H4 (cell line): ENCODE data around the gene SSR1. TPM values are rescaled to one million over a fixed set of nuclear protein-coding genes. Genes with fewer than 3 reads are reported as not detected.
A peak's percentile ranks its signal among the peaks of the same experiment; 100 is the strongest.
"Not testable (repeated sequence)": the region's sequence is repeated elsewhere in the genome, so short reads cannot be mapped to it uniquely, and the experiment has no call there.

Experiments
- DNase-seq: peaks from one replicate; pipeline ENCODE4 v3.0.0-alpha.2; 2015; ENCODE audit warnings: low spot score
- total RNA-seq: library from RNA; depleted of rRNA; stranded (reverse); fragments of >200 nt; shearing (Covaris generic); gene quantifications from 2 replicates; pipeline ENCODE4 v1.2.3, GENCODE V29; 2014; rRNA removed

Gene SSR1
- total RNA-seq, result 107 and 127 TPM in 2 replicates

- peak; percentile 97 for DNase-seq
Observed at GRCh38 chr6:7312616-7313504, at the start of gene SSR1. TSS of gene SSR1 (minus strand) at chr6:7313199. CDS start at chr6:7313120, 79 bp downstream.

GRCh38 chr6:7351916-7352315, 38.9 kb upstream of the SSR1 start:
- DNase-seq, result not testable (repeated sequence)

- not testable (repeated sequence) for DNase-seq
Observed at GRCh38 chr6:7350591-7350990, 37.6 kb upstream of the SSR1 start.

- DNase-seq, result peak; percentile 59
Observed at GRCh38 chr6:7347551-7347997, 34.6 kb upstream of the SSR1 start.

DNA sequence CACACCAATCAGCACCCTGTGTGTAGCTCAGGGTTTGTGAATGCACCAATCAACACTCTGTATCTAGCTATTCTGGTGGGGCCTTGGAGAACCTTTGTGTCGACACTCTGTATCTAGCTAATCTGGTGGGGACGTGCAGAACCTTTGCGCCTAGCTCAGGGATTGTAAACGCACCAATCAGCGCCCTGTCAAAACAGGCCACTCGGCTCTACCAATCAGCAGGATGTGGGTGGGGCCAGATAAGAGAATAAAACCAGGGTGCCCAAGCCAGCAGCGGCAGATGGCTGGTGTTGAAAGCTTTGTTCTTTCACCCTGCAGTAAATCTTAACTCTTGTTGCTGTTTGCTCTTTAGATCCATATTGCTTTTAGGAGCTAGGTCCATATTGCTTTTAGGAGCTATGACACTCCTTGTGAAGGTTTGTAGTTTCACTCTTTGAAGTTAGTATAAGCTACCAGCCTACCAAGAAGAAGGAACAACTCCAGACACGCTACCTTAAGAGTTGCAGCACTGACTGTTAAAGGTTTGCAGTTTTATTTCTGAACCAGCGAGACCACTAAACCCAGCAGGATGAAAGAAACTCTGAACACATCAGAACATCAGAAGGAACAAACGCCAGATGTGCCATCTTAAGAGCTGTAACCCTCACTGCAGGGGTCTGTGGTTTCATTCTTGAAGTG, 31.9 kb upstream of the SSR1 start:
- DNase-seq, result not testable (repeated sequence)

DNA sequence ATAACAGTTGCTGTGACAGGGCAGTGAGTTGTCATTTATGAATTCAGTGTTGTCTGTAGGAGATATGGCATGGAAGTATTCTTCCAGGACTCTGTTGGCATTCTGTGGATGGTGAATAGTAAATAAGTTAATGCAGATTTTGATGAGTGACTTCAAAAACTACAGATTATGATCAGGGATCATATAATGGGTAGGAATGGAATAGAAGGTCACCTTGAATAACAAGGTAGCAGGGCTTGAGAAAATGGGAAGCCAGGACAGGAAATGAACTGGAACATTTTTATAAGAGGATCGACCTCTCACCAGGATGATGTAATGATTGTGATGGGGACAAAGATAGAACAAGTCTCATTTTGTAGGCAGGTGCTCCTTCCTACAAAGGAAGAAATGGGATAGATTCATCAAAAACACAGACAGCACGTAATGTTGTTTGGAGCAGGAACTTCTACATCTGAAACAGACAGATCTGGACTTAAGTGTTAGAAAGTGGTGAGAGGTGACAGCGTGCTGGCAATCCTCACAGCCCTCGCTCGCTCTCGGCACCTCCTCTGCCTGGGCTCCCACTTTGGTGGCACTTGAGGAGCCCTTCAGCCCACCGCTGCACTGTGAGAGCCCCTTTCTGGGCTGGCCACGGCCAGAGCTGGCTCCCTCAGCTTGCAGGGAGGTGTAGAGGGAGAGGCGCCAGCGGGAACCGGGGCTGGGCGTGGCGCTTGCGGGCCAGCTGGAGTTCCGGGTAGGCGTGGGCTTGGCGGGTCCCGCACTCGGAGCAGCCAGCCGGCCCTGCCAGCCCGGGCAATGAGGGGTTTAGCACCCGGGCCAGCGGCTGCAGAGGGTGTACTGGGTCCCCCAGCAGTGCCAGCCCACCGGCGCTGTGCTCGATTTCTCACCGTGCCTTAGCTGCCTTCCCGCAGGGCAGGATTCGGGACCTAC, 30.8 kb upstream of the SSR1 start:
- no peak for DNase-seq

DNA sequence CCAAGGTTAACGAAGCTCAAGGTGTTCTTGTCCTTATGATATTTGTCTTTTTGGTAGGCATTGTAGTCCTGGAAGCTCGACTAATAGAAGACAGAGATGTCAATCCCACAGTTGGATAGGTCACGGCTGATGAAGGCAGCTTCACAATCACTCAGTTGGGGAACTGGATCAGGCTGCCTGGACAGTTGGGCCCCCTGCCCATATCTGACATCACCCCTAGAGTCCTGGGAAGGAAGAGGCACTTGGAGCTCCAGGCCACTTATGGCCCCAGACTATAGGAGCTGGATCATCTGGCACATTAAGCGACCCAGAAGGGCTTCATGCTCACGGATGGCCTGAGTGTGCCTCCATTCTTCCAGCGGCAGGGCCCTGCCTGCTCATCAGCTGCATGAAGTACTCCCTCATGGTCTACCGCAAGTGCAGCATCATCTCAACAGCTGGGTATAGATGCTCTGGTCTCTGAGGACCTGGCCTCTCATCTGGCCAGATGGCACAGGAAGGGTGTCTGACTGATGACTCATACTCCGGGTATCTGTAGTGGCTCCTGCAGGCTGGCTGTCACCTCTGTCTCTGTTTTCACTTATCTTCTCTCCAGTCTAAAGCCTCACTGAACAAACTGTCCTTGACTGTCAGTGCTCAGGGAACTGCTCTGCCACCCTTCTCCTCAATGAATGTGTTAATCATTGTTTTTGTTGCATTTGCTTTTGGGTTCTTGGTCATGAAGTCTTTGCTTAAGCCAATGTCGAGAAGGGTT, 29.2 kb upstream of the SSR1 start:
- peak; percentile 29 for DNase-seq

- DNase-seq, result no peak
Observed at GRCh38 chr6:7341271-7341670, 28.3 kb upstream of the SSR1 start.

DNA sequence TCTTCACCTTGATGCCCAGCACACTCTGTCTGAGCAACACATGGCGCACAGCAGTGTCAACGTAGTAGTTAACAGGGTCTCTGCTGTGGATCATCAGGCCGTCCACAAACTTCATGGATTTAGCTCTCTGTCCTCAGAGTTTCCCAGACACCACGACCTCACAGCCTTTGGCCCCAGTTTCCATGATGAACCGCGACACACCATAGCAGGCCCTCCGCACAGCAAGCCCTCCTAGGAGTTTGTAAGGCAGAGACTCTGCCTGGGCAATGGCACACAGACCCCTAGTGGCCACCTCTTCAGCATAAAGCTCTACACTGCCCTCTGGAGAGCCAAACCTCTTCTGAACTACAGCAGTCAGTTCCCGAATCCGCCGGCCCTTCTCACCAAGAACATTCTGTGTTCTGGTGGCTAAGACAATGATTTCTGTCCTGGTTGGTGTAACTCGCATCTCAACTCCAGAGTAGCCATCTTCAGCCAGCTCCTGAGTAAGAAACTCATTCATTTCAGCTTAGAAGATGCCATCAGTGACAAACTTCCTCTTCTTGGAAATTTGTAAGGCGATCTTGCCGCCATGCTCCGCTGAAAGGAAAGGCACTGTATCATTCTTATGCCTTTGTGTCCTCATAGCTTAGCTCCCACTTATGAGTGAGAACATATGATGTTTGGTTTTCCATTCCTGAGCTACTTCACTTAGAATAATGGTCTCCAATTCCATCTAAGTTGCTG, 26.2 kb upstream of the SSR1 start:
- DNase-seq, result peak; percentile 24

DNA sequence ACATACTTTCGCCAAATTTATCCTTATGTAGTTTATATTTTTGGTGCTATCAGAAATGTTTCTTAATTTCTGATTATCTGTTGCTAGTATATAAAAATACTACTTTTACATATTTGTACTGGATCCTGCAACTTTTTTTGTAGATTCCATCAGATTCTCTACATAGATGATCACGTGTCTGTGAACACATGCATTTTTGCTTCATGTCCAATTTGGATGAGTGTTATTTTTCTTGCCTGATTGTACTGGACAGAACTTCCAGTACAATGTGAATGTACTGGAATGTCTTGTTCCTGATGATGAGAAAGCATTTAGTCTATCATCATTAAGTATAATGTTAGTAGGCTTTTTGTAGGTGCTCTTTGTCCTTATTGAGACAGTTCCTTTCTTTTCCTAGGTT, 25.0 kb upstream of the SSR1 start:
- DNase-seq, result no peak

DNA sequence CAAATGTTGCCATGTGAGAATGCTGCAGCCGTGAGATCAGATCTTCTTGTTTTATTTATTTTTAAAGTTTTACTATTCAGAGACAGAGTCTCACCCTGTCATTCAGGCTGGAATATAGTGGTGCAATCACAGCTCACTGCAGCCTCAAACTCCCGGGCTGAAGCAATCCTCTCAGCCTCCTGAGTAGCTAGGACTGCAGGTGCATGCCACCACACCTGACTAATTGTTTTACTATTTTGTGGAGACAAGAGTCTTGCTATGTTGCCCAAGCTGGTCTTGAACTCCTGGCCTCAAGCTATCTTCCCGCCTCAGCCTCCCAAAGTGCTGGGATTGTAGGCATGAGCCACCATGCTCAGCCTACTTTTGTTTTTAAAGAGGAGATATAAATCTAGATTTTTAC, 22.5 kb upstream of the SSR1 start:
- no peak for DNase-seq

GRCh38 chr6:7334685-7335084, 21.7 kb upstream of the SSR1 start:
- DNase-seq, result no peak

GRCh38 chr6:7332090-7332745, 19.2 kb upstream of the SSR1 start:
- no peak for DNase-seq

- no peak for DNase-seq
Observed at GRCh38 chr6:7331452-7331851, 18.5 kb upstream of the SSR1 start.

DNA sequence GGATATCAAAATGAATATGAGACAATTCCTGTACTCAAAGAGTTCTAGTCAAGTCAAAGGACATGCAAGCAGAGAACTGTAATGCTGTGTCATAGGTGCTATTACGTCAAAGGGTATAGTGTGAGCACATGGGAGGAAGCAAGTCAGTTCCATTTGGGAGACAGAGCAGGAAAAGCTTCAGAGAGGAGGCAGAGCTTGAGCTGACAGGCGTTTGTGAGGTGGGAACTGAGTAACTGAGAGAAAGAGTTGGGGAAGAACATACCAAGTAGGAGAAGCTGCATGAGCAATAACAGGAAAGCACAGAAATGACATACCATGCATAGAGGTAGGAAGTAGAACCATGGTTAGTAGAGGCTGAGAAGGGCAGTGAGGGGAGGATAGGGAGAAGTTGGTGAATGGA, 15.2 kb upstream of the SSR1 start:
- DNase-seq, result no peak

DNA sequence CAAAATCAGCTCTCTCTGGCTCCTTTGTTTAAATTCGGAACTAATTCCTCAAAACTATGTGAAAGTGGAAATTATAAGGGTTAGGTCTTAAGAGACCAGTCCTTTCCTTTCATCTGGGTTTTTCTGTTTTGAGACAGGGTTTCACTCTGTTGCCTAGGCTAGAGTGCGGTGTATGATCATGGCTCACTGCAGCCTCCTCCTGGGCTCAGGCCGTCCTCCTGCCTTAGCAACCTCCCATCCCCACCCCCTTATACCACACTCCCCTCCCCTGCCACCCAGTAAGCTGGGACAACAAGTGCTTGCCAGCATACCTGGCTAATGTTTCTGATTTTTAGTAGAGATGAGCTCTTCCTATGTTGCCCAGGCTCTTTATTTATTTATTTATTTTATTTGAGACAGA, 12.8 kb upstream of the SSR1 start:
- no peak for DNase-seq

- DNase-seq, result no peak
Observed at GRCh38 chr6:7324520-7324919, 11.5 kb upstream of the SSR1 start.

GRCh38 chr6:7323074-7323473, 10.1 kb upstream of the SSR1 start:
- DNase-seq, result no peak

GRCh38 chr6:7321866-7322265, 8.9 kb upstream of the SSR1 start:
- not testable (repeated sequence) for DNase-seq

GRCh38 chr6:7319406-7319805, 6.4 kb upstream of the SSR1 start:
- not testable (repeated sequence) for DNase-seq
